Measurements from ENCODE around the gene FHOD1.

FHOD1 gene

GRCh38 chr16:67191411-67191994 is 55.8 kb downstream of the FHOD1 start:
- no peak for DNase-seq (ENCODE audit: low read depth, low spot score)

- no peak for DNase-seq (ENCODE audit: low read depth, low spot score)
Observed at GRCh38 chr16:67190448-67191399, 56.6 kb downstream of the FHOD1 start.

- DNase-seq (ENCODE audit: low read depth, low spot score) = no peak
Observed at GRCh38 chr16:67190041-67190440, 57.2 kb downstream of the FHOD1 start, which contains the start of gene EXOC3L1. Gene EXOC3L1, minus strand, starts transcription at chr16:67190136. Its CDS starts 460 bp downstream, at chr16:67189676.

- DNase-seq (ENCODE audit: low read depth, low spot score) = no peak
Observed at GRCh38 chr16:67188798-67189197, 58.5 kb downstream of the FHOD1 start.

- no peak for DNase-seq (ENCODE audit: low read depth, low spot score)
Observed at GRCh38 chr16:67188323-67188722, 59.0 kb downstream of the FHOD1 start.

GRCh38 chr16:67187175-67187890 is 59.9 kb downstream of the FHOD1 start:
- DNase-seq (ENCODE audit: low read depth, low spot score) = no peak

- DNase-seq (ENCODE audit: low read depth, low spot score) = no peak
Observed at GRCh38 chr16:67186550-67186950, 60.7 kb downstream of the FHOD1 start.

GRCh38 chr16:67185651-67186134 is 61.6 kb downstream of the FHOD1 start:
- no peak for DNase-seq (ENCODE audit: low read depth, low spot score)

- DNase-seq (ENCODE audit: low read depth, low spot score) = peak; percentile 66
Observed at GRCh38 chr16:67184995-67185650, 62.2 kb downstream of the FHOD1 start.

- DNase-seq (ENCODE audit: low read depth, low spot score) = no peak
Observed at GRCh38 chr16:67184453-67184994, 62.8 kb downstream of the FHOD1 start.

- DNase-seq (ENCODE audit: low read depth, low spot score) = peak; percentile 86
Observed at GRCh38 chr16:67183627-67184452, 63.4 kb downstream of the FHOD1 start, which contains the start of gene MATCAP1. Gene MATCAP1, minus strand, starts transcription at chr16:67183963. Its CDS starts 3,353 bp downstream, at chr16:67180610.

- DNase-seq (ENCODE audit: low read depth, low spot score) = no peak
Observed at GRCh38 chr16:67183284-67183626, 64.0 kb downstream of the FHOD1 start.

- no peak for DNase-seq (ENCODE audit: low read depth, low spot score)
Observed at GRCh38 chr16:67182288-67182687, 65.0 kb downstream of the FHOD1 start.

GRCh38 chr16:67181346-67181745 is 65.9 kb downstream of the FHOD1 start:
- DNase-seq (ENCODE audit: low read depth, low spot score) = no peak

GRCh38 chr16:67180166-67180565 is 67.1 kb downstream of the FHOD1 start:
- no peak for DNase-seq (ENCODE audit: low read depth, low spot score)

- DNase-seq (ENCODE audit: low read depth, low spot score) = no peak
Observed at GRCh38 chr16:67179421-67180080, 67.7 kb downstream of the FHOD1 start.

All from brain pericyte (primary cell).